Ammon's horn (tissue), 1 donor: ENCODE data around the gene DCPS.
"Not testable (repeated sequence)": the region's sequence is repeated elsewhere in the genome, so short reads cannot be mapped to it uniquely, and the experiment has no call there.

Source experiments
- DNase-seq: peaks from one replicate; pipeline ENCODE4 v3.0.0-alpha.2; 2016; ENCODE audit warnings: low spot score

DCPS gene

DNA sequence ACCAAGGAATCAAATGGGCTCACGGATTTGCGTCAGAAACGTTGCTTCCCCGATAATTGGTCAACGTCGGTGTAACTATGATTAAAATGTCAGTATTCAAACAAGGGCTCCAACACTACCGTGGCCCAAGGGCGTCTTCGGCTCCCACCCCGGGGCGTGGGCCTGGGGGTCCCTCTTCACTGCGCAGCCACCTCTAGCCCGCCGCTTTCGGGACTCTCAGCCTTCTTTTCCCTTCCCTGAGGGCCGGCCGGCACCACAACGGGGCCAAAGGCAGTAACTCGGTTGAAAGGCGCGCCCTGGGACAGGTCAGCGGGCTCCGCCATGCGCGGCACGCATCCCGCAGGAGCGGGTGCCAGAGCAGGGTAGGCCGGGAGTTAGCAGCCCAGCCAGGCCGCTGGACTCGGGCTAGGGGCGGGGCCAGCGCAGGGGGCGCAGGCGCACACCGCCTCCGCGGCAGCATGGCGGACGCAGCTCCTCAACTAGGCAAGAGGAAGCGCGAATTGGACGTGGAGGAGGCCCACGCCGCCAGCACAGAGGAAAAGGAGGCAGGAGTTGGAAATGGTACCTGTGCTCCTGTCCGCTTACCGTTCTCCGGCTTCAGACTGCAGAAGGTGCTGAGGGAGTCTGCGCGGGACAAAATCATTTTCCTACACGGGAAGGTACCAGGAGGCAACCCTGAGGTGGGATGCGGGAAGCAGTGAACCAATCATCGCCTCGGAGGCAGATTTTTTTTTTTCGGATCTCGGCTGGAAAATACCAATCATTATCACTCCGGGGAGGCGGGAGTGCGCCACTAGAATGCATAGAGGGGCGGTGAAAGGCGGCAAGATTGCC, at the start of gene DCPS:
Gene DCPS, plus strand, starts transcription at position 438 of the 834 bp plus-strand sequence. Its CDS starts 21 bp downstream, at position 459.
- peak; percentile 95 for DNase-seq

- no peak for DNase-seq
Measured at GRCh38 chr11:126254819-126255218, 49.0 kb upstream of the DCPS start.

GRCh38 chr11:126255507-126255906, 48.4 kb upstream of the DCPS start:
- DNase-seq = not testable (repeated sequence)

DNA sequence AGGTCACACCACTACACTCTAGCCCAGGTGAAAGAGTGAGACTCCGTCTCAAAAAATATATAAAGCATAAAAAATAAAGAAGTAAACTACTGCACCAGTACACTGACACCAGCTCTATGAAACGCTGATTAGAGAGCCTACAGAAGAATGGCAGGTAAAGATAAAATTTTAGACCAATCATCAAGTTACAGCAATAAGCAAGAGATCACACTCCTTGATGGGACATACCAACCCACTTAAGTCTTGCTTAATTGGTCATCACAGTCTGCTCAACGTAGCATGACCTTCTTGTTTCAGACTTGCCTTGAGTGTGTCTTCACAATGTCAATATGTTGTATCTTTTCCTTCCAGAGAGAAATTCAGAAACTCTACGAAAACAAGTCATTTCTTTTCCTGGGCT, 47.6 kb upstream of the DCPS start:
- DNase-seq = no peak

- no peak for DNase-seq
Measured at GRCh38 chr11:126257144-126257543, 46.7 kb upstream of the DCPS start.

- no peak for DNase-seq
Measured at GRCh38 chr11:126257764-126258163, 46.1 kb upstream of the DCPS start.

DNA sequence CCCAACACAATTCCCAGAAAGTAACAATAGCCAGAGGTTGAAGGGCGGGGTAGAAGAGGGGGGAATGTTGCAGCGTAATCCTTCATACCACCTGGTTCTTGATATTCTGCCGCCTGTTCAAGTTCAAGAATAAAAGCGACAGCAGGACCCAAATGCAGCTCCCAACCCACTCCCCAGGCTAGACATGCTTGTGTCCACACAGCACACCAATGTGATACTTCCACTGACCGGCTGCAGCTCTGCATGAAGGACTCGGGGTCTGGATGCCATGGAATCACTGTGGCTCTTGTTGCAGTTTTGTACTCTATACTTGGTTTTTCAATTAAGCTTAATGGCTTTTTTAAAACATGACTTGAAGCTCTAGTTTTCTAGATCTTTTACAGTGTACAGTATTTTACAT, 41.6 kb upstream of the DCPS start:
- DNase-seq = no peak

DNA sequence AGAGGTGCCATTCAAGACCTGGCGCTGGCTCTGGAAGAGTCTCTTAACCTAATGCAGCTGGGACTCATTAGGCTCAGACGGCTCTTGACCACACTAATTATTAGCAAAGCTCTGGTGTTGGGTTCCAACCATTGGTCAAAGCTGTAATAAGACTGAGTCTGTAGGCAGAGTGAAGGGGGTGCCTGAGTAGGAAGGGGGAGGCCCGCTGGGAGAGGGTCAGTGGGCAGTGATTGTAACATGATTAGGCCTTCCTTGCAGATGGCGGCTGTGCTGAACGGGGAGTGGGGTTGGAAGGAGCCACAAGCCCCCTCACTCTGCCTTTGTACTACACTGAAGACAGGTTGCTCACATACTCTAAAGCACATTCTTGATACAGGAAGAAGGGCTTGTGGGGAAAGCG, 40.4 kb upstream of the DCPS start:
- DNase-seq = no peak

GRCh38 chr11:126265811-126266210, 38.0 kb upstream of the DCPS start:
- no peak for DNase-seq

GRCh38 chr11:126267650-126268049, 36.2 kb upstream of the DCPS start:
- DNase-seq = no peak

GRCh38 chr11:126268361-126268707, 35.5 kb upstream of the DCPS start:
- DNase-seq = no peak

GRCh38 chr11:126268708-126269579, 34.9 kb upstream of the DCPS start, which contains the start of the genes FOXRED1 and SRPRA:
Gene FOXRED1, plus strand, starts transcription at chr11:126269154. Its CDS starts 53 bp downstream, at chr11:126269207.
Gene SRPRA, minus strand, starts transcription at chr11:126268895. Its CDS starts 91 bp downstream, at chr11:126268804.
- peak; percentile 99 for DNase-seq

DNA sequence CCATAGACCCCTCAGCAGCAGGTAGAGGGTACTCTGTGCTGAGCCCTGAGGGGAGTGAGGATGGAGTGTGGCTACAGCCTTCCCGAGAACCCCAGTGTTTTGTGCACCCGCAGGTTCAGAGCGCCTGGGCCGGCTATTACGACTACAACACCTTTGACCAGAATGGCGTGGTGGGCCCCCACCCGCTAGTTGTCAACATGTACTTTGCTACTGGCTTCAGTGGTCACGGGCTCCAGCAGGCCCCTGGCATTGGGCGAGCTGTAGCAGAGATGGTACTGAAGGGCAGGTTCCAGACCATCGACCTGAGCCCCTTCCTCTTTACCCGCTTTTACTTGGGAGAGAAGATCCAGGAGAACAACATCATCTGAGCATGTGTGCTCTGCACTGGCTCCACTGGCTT, 26.5 kb upstream of the DCPS start:
- no peak for DNase-seq

DNA sequence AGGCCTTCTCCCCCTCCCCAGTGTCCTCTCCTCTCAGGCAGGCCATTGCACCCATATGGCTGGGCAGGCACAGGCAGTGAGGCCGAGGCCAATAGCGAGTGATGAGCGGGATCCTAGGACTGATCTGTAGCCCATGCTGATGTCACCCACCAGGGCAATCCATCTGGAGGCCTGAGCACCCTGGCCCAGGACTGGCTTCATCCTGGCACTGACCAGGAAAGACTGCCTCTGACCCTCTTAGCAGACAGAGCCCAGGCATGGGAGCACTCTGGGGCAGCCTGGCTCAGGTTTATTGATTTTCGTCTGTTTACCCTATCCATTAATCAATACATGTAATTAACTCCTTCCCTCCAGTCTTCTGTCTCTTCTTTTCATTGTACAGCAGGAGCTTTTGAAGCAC, 26.1 kb upstream of the DCPS start:
- no peak for DNase-seq

DNA sequence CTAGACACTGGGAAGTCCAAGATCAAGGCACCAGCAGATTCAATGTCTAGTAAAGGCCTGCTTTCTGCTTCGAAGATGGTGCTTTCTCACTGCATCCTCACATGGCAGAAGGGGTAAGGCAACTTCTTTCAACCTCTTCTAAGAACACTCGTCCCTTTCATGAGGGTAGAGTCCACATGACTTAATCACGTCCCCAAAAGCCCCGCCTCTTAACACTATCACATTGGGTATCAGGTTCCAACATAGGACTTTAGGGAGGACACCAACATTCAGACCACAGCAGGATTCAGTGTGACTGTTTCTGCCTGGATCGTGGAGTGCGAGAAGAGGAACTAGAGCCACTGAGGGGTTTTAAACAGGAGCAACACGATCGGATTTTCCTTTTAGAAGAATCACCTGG, 24.7 kb upstream of the DCPS start:
- DNase-seq = no peak

GRCh38 chr11:126280595-126280994, 23.3 kb upstream of the DCPS start:
- DNase-seq = peak; percentile 45

- DNase-seq = no peak
Measured at GRCh38 chr11:126281245-126281644, 22.6 kb upstream of the DCPS start.

- DNase-seq = no peak
Measured at GRCh38 chr11:126281666-126282175, 22.1 kb upstream of the DCPS start.

DNA sequence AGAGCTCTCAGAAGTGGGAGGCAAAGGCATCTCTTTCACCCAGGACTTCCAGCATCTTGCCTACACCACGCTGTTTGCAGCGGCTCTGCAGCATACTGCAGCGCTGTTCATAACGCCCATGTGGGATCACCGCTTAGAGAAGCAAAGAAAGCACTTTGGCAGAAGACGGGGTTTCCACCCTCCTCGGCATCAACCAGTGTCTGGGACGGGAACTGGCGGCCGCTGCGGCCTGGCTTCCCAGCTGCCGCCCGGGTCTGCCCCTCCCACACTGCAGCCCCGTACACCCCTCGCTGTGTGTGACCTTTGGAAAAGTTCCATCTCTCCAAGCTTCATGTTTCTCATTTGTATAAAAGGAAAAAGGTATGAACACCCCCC, 21.5 kb upstream of the DCPS start:
- DNase-seq = peak; percentile 69

DNA sequence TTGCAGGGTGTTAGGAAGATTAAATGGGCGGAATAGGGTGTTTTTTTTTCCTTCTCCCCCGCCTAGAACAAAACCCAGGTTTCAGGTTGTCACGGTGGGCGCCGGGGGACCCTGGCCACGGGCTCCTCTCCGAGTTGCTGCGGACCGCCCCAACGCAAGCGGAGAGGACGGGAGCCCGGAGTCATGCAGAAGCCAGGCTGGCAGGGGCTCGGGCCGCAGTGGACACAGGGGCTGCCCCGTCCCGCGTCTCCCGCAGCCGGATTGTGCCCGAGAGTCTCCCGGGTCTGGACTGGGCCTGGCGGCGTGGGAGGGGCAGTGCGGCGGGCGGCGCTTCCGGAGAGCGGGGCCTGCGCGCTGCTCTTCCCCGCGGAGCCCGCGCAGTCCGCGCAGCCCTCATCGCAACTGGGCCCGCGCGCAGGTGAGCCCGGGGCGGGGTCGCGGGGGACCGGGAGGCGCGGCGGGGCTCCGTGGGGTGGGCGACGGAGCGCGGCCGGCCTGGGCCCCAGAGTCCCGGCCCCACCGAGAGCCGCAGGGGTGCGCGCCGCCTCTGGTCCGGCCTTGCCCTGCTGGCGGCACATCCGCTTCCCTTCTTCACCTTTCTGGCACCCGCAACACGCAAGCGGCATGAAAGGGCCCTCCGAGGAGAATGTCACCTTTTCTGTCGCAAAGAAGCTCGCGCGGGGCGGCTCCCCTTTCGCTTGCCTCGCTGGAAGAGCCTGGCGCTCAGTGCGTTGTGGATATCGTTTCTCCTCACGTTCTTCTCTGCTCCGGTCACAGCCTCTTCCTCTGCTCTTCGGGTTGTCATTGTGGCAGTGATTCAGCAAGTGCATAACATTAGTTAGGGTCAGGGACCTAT, 20.9 kb upstream of the DCPS start, which contains the start of gene TIRAP:
Gene TIRAP, plus strand, starts transcription at position 358 of the 856 bp plus-strand sequence. CDS start 7,802 bp downstream, outside the sequence.
- peak; percentile 70 for DNase-seq

DNA sequence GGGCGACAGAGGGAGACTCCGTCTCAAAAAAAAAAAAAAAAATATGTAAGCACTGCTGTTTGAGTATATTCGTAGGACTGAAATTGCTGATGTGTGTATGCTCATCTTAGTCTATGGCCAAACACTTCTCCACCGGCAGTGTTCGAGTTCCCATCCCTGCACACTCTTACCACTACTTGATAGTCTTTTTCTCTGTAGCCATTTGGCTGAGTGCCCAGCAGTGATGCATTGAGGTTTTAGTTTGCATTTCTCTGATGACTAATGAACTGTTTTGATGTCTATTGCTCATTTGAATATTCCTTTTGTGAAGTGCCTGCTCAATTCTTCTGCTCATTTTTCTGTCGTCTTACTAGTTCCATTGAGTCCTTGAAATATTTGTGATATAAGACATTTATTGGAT, 19.0 kb upstream of the DCPS start:
- peak; percentile 48 for DNase-seq

GRCh38 chr11:126288237-126288636, 15.6 kb upstream of the DCPS start:
- DNase-seq = no peak
